ENCODE measurements around the gene TAAR1.
"Not testable (repeated sequence)": the region's sequence is repeated elsewhere in the genome, so short reads cannot be mapped to it uniquely, and the experiment has no call there.

The TAAR1 gene

GRCh38 chr6:132659082-132659481, at the start of gene TAAR1:
TSS of gene TAAR1 (minus strand) at chr6:132659182. CDS start at chr6:132646003, 13,179 bp downstream.
- DNase-seq (ENCODE audit: low spot score), result no peak

- DNase-seq (ENCODE audit: low spot score), result no peak
Observed at GRCh38 chr6:132708771-132709170, 49.8 kb upstream of the TAAR1 start.

GRCh38 chr6:132708002-132708401, 49.0 kb upstream of the TAAR1 start:
- no peak for DNase-seq (ENCODE audit: low spot score)

- DNase-seq (ENCODE audit: low spot score), result not testable (repeated sequence)
Observed at GRCh38 chr6:132706756-132707155, 47.8 kb upstream of the TAAR1 start.

GRCh38 chr6:132703936-132704335, 45.0 kb upstream of the TAAR1 start:
- DNase-seq (ENCODE audit: low spot score), result no peak

GRCh38 chr6:132698608-132699007, 39.6 kb upstream of the TAAR1 start:
- no peak for DNase-seq (ENCODE audit: low spot score)

GRCh38 chr6:132695773-132696172, 36.8 kb upstream of the TAAR1 start:
- no peak for DNase-seq (ENCODE audit: low spot score)

- no peak for DNase-seq (ENCODE audit: low spot score)
Observed at GRCh38 chr6:132693478-132693877, 34.5 kb upstream of the TAAR1 start.

- DNase-seq (ENCODE audit: low spot score), result no peak
Observed at GRCh38 chr6:132690678-132691077, 31.7 kb upstream of the TAAR1 start.

- DNase-seq (ENCODE audit: low spot score), result no peak
Observed at GRCh38 chr6:132687306-132687705, 28.3 kb upstream of the TAAR1 start.

GRCh38 chr6:132686531-132686930, 27.5 kb upstream of the TAAR1 start:
- DNase-seq (ENCODE audit: low spot score), result no peak

GRCh38 chr6:132685009-132685408, 26.0 kb upstream of the TAAR1 start:
- DNase-seq (ENCODE audit: low spot score), result no peak

GRCh38 chr6:132684272-132684671, 25.3 kb upstream of the TAAR1 start:
- no peak for DNase-seq (ENCODE audit: low spot score)

- DNase-seq (ENCODE audit: low spot score), result no peak
Observed at GRCh38 chr6:132683543-132683942, 24.6 kb upstream of the TAAR1 start.

- DNase-seq (ENCODE audit: low spot score), result not testable (repeated sequence)
Observed at GRCh38 chr6:132679094-132679493, 20.1 kb upstream of the TAAR1 start.

GRCh38 chr6:132675749-132676148, 16.8 kb upstream of the TAAR1 start:
- no peak for DNase-seq (ENCODE audit: low spot score)

GRCh38 chr6:132675002-132675401, 16.0 kb upstream of the TAAR1 start:
- DNase-seq (ENCODE audit: low spot score), result no peak

- DNase-seq (ENCODE audit: low spot score), result no peak
Observed at GRCh38 chr6:132673376-132674094, 14.6 kb upstream of the TAAR1 start.

GRCh38 chr6:132671295-132671694, 12.3 kb upstream of the TAAR1 start:
- no peak for DNase-seq (ENCODE audit: low spot score)

GRCh38 chr6:132669690-132670291, 10.8 kb upstream of the TAAR1 start:
- DNase-seq (ENCODE audit: low spot score), result peak; percentile 24

GRCh38 chr6:132666118-132666517, 7.1 kb upstream of the TAAR1 start:
- DNase-seq (ENCODE audit: low spot score), result no peak

GRCh38 chr6:132664309-132665034, 5.5 kb upstream of the TAAR1 start:
- DNase-seq (ENCODE audit: low spot score), result no peak

- no peak for DNase-seq (ENCODE audit: low spot score)
Observed at GRCh38 chr6:132663661-132664060, 4.7 kb upstream of the TAAR1 start.

Data from HuH-7.5 (cell line).